Activated T-cell treated with anti-CD3 and anti-CD28 coated beads, Interleukin-2, amount 50 U/mL, for 72 hours (primary cell): ENCODE measurements around the gene PYROXD2. TPM values are rescaled to one million over a fixed set of nuclear protein-coding genes. Genes with fewer than 3 reads are reported as not detected.
A peak's percentile ranks its signal among the peaks of the same experiment; 100 is the strongest.

Experiments used
- ATAC-seq, 2 donors: fragments of 150-1000 bp; cut with Tn5 transposase; replicated peaks in 1 of 2; 2 replicates each; pipeline ENCODE4 v1.10.0; 2021; ENCODE audit warnings: moderate library complexity in 2 of 2, mild to moderate bottlenecking in 1 of 2
- DNase-seq, 2 donors: peaks; one replicate each; pipeline ENCODE4 v3.0.0; 2021 to 2022; ENCODE audit warnings: mixed read lengths in 1 of 2
- H3K27ac Mint-ChIP-seq: one replicate; pipeline ENCODE4 v1.8.0; 2022; ENCODE audit warnings: mild to moderate bottlenecking, moderate library complexity, mixed read lengths
- H3K27me3 Mint-ChIP-seq: one replicate; pipeline ENCODE4 v1.8.0; 2022; ENCODE audit warnings: low read depth, mixed read lengths
- H3K36me3 Mint-ChIP-seq, 2 donors: one replicate each; pipeline ENCODE4 v1.8.0; 2022; ENCODE audit warnings: mixed read lengths in 2 of 2, mild to moderate bottlenecking in 1 of 2; ENCODE audit not compliant: insufficient read depth in 2 of 2
- H3K4me1 Mint-ChIP-seq: one replicate; pipeline ENCODE4 v1.8.0; 2022; ENCODE audit warnings: low read depth, mixed read lengths
- H3K4me3 Mint-ChIP-seq, 2 donors: one replicate each; pipeline ENCODE4 v1.8.0; 2022; ENCODE audit warnings: mild to moderate bottlenecking in 2 of 2, mixed read lengths in 2 of 2, moderate library complexity in 2 of 2
- H3K9me3 Mint-ChIP-seq, 2 donors: one replicate each; pipeline ENCODE4 v1.8.0; 2022; ENCODE audit warnings: mixed read lengths in 2 of 2
- total RNA-seq, 2 donors: library from RNA; stranded (reverse); gene quantifications; one replicate each; pipeline ENCODE4 v1.2.3, GENCODE V29; 2022

The PYROXD2 gene
- 10 to 100 TPM in 1 of 2 donors, 1 to 10 TPM in 1; 6.7 to 10.4 TPM for total RNA-seq

- peaks cover 9% of the 10 kb centered on the region for H3K4me1 Mint-ChIP-seq
- peak within 1 kb of the TSS; percentile 78 for H3K27ac Mint-ChIP-seq
- no peaks in the 10 kb centered on the region for H3K9me3 Mint-ChIP-seq
- ATAC-seq (peak; percentile 80 to 87), DNase-seq (peak; percentile 33 to 63)
- H3K36me3 Mint-ChIP-seq: peaks cover 0 to 2% of the 10 kb centered on the region in 2 donors
- peak within 1 kb of the TSS; percentile 83 to 86 for H3K4me3 Mint-ChIP-seq
- H3K27me3 Mint-ChIP-seq: no peaks in the 10 kb centered on the region
Measured at GRCh38 chr10:98414932-98415730, at the start of gene PYROXD2. TSS of gene PYROXD2 (minus strand) at chr10:98415182. CDS start at chr10:98415135, 47 bp downstream.

GRCh38 chr10:98463976-98464754 is 49.2 kb upstream of the PYROXD2 start:
- DNase-seq: no peak
- H3K4me1 Mint-ChIP-seq: peaks cover 14% of the 10 kb centered on the region
- no peaks in the 10 kb centered on the region for H3K9me3 Mint-ChIP-seq
- no peak for ATAC-seq
- no peak overlapping the region for H3K4me3 Mint-ChIP-seq
- no peaks in the 10 kb centered on the region for H3K36me3 Mint-ChIP-seq
- no peak overlapping the region for H3K27ac Mint-ChIP-seq
- H3K27me3 Mint-ChIP-seq: peaks cover 10% of the 10 kb centered on the region

- H3K27me3 Mint-ChIP-seq: peaks cover 3% of the 10 kb centered on the region
- no peak for ATAC-seq
- H3K9me3 Mint-ChIP-seq: no peaks in the 10 kb centered on the region
- peaks cover 9% of the 10 kb centered on the region for H3K4me1 Mint-ChIP-seq
- H3K36me3 Mint-ChIP-seq: no peaks in the 10 kb centered on the region
- H3K27ac Mint-ChIP-seq: no peak overlapping the region
- no peak for DNase-seq
- H3K4me3 Mint-ChIP-seq: no peak overlapping the region
Measured at GRCh38 chr10:98463016-98463415, 48.0 kb upstream of the PYROXD2 start.

GRCh38 chr10:98461500-98461842 is 46.5 kb upstream of the PYROXD2 start:
- Mint-ChIP-seq H3K4me1 (no peaks in the 10 kb centered on the region), H3K36me3 (no peaks in the 10 kb centered on the region), H3K27ac (no peak overlapping the region), H3K27me3 (peaks cover 9% of the 10 kb centered on the region), H3K9me3 (no peaks in the 10 kb centered on the region), H3K4me3 (no peak overlapping the region)
- DNase-seq (no peak), ATAC-seq (no peak)

- H3K27me3 Mint-ChIP-seq: peaks cover 9% of the 10 kb centered on the region
- no peaks in the 10 kb centered on the region for H3K4me1 Mint-ChIP-seq
- peak; percentile 49 to 86 for ATAC-seq
- H3K36me3 Mint-ChIP-seq: no peaks in the 10 kb centered on the region
- no peak overlapping the region for H3K27ac Mint-ChIP-seq
- H3K4me3 Mint-ChIP-seq: no peak overlapping the region
- no peak for DNase-seq
- H3K9me3 Mint-ChIP-seq: no peaks in the 10 kb centered on the region
Measured at GRCh38 chr10:98460837-98461499, 46.0 kb upstream of the PYROXD2 start.

- Mint-ChIP-seq H3K27ac (no peak overlapping the region), H3K4me3 (no peak overlapping the region), H3K27me3 (peaks cover 9% of the 10 kb centered on the region), H3K4me1 (no peaks in the 10 kb centered on the region), H3K9me3 (no peaks in the 10 kb centered on the region), H3K36me3 (no peaks in the 10 kb centered on the region)
- no peak for DNase-seq
- no peak for ATAC-seq
Measured at GRCh38 chr10:98458809-98459784, 44.1 kb upstream of the PYROXD2 start.

GRCh38 chr10:98457721-98458120 is 42.7 kb upstream of the PYROXD2 start:
- H3K4me3 Mint-ChIP-seq: no peak overlapping the region
- ATAC-seq (no peak), DNase-seq (no peak)
- no peaks in the 10 kb centered on the region for H3K9me3 Mint-ChIP-seq
- H3K4me1 Mint-ChIP-seq: no peaks in the 10 kb centered on the region
- no peaks in the 10 kb centered on the region for H3K36me3 Mint-ChIP-seq
- peaks cover 15% of the 10 kb centered on the region for H3K27me3 Mint-ChIP-seq
- H3K27ac Mint-ChIP-seq: no peak overlapping the region

GRCh38 chr10:98456686-98457482 is 41.9 kb upstream of the PYROXD2 start:
- Mint-ChIP-seq H3K4me3 (no peak overlapping the region), H3K27me3 (peaks cover 23% of the 10 kb centered on the region), H3K4me1 (no peaks in the 10 kb centered on the region), H3K27ac (no peak overlapping the region), H3K36me3 (no peaks in the 10 kb centered on the region), H3K9me3 (no peaks in the 10 kb centered on the region)
- ATAC-seq: no peak
- DNase-seq: no peak

- Mint-ChIP-seq H3K9me3 (no peaks in the 10 kb centered on the region), H3K4me3 (no peak overlapping the region), H3K27me3 (peaks cover 27% of the 10 kb centered on the region), H3K27ac (no peak overlapping the region), H3K36me3 (no peaks in the 10 kb centered on the region), H3K4me1 (no peaks in the 10 kb centered on the region)
- no peak for ATAC-seq
- no peak for DNase-seq
Measured at GRCh38 chr10:98456043-98456570, 41.1 kb upstream of the PYROXD2 start.

GRCh38 chr10:98453729-98454128 is 38.7 kb upstream of the PYROXD2 start:
- no peaks in the 10 kb centered on the region for H3K4me1 Mint-ChIP-seq
- ATAC-seq (no peak), DNase-seq (no peak)
- peaks cover 0 to 1% of the 10 kb centered on the region in 2 donors for H3K9me3 Mint-ChIP-seq
- H3K27ac Mint-ChIP-seq: no peak overlapping the region
- peaks cover 33% of the 10 kb centered on the region for H3K27me3 Mint-ChIP-seq
- no peak overlapping the region for H3K4me3 Mint-ChIP-seq
- H3K36me3 Mint-ChIP-seq: no peaks in the 10 kb centered on the region

- Mint-ChIP-seq H3K27ac (no peak overlapping the region), H3K4me3 (no peak overlapping the region), H3K36me3 (peaks cover 0 to 2% of the 10 kb centered on the region in 2 donors), H3K4me1 (peaks cover 11% of the 10 kb centered on the region), H3K9me3 (peaks cover 1 to 4% of the 10 kb centered on the region in 2 donors), H3K27me3 (peaks cover 24% of the 10 kb centered on the region)
- DNase-seq (no peak), ATAC-seq (no peak)
Measured at GRCh38 chr10:98450618-98451017, 35.6 kb upstream of the PYROXD2 start.
